NB4 (cell line): Measurements from ENCODE around the gene MDH2.
"Not testable (repeated sequence)": the region's sequence is repeated elsewhere in the genome, so short reads cannot be mapped to it uniquely, and the experiment has no call there.

Source experiments
- DNase-seq: peaks from one replicate; pipeline ENCODE4 v3.0.0; 2010; ENCODE audit warnings: low read depth
- H3K4me3 ChIP-seq: one replicate; pipeline ENCODE4 v1.5.1; 2011; ENCODE audit warnings: mild to moderate bottlenecking, low read depth, low read length, moderate library complexity
- MYC ChIP-seq: IDR thresholded peaks from 2 replicates; pipeline ENCODE4 v1.6.1; 2011; ENCODE audit warnings: low read depth, low read length
- POLR2A ChIP-seq: IDR thresholded peaks from 2 replicates; pipeline ENCODE4 v1.6.1; 2011; ENCODE audit warnings: mild to moderate bottlenecking; ENCODE audit not compliant: insufficient read length; ENCODE audit errors: extremely low read depth
- TF ChIP-seq, protein P1 (sequence below): IDR thresholded peaks from 2 replicates; pipeline ENCODE4 v1.6.1; 2011; ENCODE audit warnings: low read depth, low read length
- TF ChIP-seq, protein P2 (sequence below): IDR thresholded peaks from one replicate; pipeline ENCODE4 v1.5.1; 2012; ENCODE audit warnings: low read depth, low read length

MDH2 gene

DNA sequence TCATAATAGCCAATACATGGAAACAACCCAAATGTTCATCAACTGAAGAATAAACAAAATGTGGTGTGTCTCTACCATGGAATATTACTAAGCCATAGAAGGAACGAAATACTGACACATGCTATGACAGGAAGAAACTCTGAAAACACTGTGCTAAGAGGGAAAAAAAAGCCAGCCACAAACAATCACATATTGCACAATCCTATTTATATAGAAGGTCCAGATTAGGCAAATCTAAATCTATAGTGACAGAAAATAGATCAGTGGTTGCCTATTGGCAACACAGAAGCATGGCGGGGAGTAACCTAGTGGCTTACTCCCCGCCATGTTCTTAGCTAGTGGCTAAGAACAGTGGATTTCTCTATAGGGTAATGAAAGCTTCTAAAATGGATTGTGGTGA, 48.0 kb downstream of the MDH2 start:
- H3K4me3 ChIP-seq: no peak overlapping the region
- DNase-seq: no peak
- TF ChIP-seq POLR2A: no peak
- TF ChIP-seq, protein P1, sequence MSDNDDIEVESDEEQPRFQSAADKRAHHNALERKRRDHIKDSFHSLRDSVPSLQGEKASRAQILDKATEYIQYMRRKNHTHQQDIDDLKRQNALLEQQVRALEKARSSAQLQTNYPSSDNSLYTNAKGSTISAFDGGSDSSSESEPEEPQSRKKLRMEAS: no peak
- TF ChIP-seq, protein P2, sequence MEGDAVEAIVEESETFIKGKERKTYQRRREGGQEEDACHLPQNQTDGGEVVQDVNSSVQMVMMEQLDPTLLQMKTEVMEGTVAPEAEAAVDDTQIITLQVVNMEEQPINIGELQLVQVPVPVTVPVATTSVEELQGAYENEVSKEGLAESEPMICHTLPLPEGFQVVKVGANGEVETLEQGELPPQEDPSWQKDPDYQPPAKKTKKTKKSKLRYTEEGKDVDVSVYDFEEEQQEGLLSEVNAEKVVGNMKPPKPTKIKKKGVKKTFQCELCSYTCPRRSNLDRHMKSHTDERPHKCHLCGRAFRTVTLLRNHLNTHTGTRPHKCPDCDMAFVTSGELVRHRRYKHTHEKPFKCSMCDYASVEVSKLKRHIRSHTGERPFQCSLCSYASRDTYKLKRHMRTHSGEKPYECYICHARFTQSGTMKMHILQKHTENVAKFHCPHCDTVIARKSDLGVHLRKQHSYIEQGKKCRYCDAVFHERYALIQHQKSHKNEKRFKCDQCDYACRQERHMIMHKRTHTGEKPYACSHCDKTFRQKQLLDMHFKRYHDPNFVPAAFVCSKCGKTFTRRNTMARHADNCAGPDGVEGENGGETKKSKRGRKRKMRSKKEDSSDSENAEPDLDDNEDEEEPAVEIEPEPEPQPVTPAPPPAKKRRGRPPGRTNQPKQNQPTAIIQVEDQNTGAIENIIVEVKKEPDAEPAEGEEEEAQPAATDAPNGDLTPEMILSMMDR: no peak
- TF ChIP-seq MYC: no peak

DNA sequence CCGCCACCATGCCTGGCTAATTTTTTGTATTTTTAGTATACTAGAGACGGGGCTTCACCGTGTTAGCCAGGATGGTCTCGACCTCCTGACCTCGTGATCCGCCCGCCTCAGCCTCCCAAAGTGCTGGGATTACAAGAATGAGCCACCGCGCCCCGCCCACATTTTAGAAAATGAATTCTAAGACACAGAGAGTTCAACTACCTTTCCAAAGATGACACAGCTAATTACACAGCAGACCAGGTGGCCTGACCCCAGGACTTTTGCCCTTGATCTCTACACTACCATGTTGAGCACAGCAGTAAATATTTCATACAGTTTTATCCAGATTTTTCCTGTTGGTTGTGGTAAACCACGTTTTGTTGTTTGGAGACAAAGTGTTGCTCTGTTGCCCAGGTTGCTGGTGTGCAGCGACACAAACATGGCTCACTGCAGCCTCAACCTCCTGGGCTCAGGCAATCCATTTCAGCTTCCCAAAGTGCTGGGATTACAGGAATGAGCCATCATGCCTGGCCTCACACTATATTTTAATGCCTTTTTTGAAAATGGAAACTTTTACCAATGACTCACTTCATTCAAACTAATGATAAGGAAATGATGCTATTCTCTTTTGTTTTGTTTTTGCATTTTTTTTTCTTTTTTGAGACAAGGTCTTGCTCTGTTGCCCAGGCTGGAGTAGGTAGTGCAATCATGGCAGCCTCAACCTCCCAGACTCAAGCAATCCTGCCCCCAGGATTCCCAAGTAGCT, 54.0 kb downstream of the MDH2 start:
- not testable (repeated sequence) for H3K4me3 ChIP-seq, DNase-seq

DNA sequence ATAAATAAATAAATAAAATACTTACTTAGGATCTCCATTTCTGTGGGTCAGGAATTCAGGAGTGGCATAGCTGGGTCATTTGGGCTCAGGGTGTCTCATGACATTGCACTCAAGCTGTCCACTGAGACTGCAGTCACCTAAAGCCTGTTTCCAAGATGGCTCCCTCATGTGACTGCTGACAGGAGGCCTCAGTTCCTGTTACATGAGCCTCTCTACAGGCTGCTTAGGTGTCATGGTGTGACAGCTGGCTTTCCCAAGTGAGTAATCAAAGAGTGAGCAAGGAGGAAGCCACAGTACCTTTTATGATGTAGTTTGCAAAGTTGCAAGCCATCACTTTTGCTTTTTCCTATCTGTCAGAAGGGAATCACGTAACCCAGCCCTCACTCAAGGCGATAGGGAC, 55.9 kb downstream of the MDH2 start:
- not testable (repeated sequence) for H3K4me3 ChIP-seq, DNase-seq

DNA sequence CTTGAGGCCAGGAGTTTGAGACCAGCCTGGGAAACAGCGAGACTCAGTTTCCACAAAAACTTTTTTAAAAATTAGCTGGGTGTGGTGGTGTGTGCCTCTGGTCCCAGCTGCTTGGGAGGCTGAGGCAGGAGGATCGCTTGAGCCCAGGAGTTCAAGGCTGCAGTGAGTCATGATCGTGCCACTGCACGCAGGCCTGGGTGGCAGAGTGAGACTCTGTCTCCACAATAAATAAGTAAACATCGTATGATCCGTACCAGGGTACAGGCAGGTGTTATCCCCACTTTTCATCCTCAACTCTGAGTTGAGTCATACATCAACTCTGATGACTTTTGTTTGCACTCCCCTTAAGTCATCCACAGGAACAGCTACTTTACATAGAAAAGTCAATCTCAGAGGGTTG, 58.2 kb downstream of the MDH2 start:
- H3K4me3 ChIP-seq, DNase-seq: not testable (repeated sequence)

DNA sequence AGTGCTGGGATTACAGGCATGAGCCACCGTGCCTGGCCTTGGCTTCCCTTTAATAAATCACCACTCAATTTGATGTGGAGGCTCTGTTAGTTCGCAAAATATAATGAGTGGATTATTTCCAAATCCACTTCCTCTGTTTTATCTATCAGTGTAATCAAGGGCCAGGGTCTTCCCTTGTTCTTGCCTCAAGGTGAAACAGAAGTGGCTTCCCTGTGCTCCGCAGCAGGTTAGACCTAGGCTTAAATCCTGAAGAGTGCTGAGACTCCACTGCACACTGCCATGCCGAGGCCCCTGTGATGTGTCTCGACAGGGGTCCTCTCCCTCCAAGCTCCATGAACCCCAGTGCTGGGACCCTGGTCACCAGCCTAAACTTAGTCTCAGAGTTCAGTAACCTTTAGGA, 59.0 kb downstream of the MDH2 start:
- no peak for DNase-seq
- TF ChIP-seq, protein P1: no peak
- TF ChIP-seq MYC (no peak), POLR2A (no peak)
- TF ChIP-seq, protein P2: no peak
- no peak overlapping the region for H3K4me3 ChIP-seq

DNA sequence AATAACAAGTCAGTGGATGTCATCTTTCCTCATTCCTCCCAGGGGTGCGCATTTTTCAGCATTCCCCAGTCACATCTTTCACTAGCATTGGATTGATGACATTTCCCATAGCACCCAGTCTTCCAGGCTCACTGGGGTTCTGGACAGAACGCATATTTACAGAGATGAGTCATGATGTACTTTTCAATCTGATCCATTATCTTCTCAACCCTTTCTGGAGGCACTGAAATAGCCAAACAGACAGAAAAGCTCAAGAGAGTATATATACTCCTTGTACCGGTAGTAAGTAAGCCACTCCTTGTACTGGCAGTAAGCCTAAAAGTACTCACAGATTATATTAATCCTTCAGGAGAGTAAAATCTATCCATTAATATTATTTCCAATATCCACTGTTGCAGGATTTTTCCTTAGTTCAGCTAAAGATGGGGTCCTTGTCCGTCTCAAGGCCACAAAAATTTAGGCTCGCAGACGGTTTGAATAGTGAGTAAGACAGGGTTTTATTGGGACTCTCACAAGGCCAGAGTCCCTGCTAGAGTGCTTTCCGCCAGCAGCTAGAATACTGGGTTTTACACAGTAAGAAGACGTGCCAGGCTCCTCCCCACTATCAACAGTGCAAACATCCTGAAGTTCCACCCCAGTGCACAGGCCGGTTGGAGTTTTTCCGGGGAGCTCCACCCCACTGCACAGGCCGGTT, 60.8 kb downstream of the MDH2 start:
- TF ChIP-seq, protein P2: no peak
- TF ChIP-seq MYC (no peak), POLR2A (no peak)
- TF ChIP-seq, protein P1: no peak
- H3K4me3 ChIP-seq: no peak overlapping the region
- DNase-seq: no peak

DNA sequence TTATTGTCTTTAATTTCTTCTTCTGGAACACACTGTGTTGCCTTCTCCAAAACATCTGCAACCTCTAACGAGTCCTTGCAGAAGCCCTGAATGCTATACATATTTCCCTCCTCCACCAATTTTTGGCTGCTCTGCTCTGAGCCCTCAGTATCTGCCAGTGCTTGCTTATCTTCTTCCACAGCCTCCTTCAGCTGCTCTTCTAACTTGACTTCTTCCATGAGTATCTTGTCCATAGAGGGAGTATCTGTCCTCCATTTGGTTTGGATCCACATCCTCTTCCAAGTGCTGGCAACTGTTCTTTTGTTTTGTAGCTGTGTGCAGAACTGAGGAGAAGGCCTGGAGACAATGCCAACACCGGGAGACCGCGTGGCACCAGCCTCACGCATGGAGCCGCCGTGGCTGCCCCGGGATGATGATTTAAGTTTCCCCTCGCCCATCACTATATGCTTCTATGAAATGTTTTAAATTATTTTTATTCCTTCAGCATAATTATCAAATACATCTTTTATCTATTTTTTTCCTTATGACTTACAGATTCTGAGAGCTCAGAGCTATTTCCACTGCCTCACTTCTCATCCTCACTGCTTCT, 65.2 kb downstream of the MDH2 start:
- H3K4me3 ChIP-seq, DNase-seq: not testable (repeated sequence)

DNA sequence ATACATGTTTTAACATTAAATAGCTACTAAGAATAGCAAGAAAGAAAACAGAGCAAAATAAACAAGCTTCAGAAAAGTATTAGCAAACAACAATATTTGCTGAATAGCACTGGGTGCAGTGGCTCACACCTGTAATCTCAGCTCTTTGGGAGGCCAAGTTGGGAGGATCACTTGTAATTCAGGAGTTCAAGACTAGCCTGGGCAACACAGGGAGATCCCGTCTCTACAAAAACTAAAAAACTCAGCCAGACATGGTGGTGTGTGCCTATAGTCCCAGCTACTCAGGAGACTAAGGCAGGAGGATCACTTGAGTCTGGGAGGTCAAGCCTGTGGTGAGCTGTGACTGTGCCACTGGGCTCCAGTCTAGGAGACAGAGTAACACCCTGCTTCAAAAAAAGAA, 66.8 kb downstream of the MDH2 start:
- not testable (repeated sequence) for H3K4me3 ChIP-seq

More for the DNA sequence above, 66.8 kb downstream of the MDH2 start:
- DNase-seq: not testable (repeated sequence)
